ENCODE data around the gene NR3C1. TPM values are rescaled to one million over a fixed set of nuclear protein-coding genes. Genes with fewer than 3 reads are reported as not detected.
A peak's percentile ranks its signal among the peaks of the same experiment; 100 is the strongest.

The NR3C1 gene
- total RNA-seq, 2 experiments from 2014 or later = 52.7 to 55.6 TPM

DNA sequence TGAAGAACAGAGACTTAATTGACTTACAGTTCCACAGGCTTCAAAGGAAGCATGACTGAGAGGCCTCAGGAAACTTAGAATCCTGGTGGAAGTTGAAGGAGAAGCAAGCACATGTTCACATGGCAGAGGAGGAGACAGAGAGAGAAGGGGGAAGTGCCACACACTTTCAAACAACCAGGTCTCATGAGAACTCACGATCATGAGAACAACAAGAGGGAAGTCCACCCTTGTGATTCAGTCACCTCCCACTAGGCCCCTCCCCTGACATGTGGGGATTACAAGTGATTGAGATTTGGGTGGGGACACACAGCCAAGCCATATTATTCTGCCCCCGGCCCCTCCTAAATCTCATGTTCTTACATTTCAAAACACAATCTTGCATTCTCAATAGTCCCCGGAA lies 19.5 kb downstream of the NR3C1 start:
- Mint-ChIP-seq H3K4me3 (no peak overlapping the region), H3K27ac (no peak overlapping the region), H3K4me1 (ENCODE audit: low read depth) (peaks cover 93% of the 10 kb centered on the region), H3K9me3 (peaks cover 27% of the 10 kb centered on the region), H3K36me3 (ENCODE audit: low read depth) (peaks cover 62% of the 10 kb centered on the region), H3K27me3 (no peaks in the 10 kb centered on the region)
- TF ChIP-seq CTCF (IDR thresholded peaks at IDR 0.05) = no peak
- no peak for ATAC-seq
- intact Hi-C loops (cut with micrococcal nuclease) = no loop called here
- peak; percentile 5 for DNase-seq
- ChIA-PET CTCF (no interaction called here), POLR2A (no interaction called here)

- no peaks in the 10 kb centered on the region for H3K27me3 Mint-ChIP-seq
- H3K27ac Mint-ChIP-seq = no peak overlapping the region
- no peak for DNase-seq
- no peak for TF ChIP-seq CTCF (IDR thresholded peaks at IDR 0.05)
- H3K9me3 Mint-ChIP-seq = peaks cover 7% of the 10 kb centered on the region
- ChIA-PET POLR2A (no interaction called here), CTCF (interaction anchor here (1.2 kb wide), 1 partner anchor 25 kb away, joined by 3 read pairs; no protein-coding TSS in a partner anchor)
- H3K36me3 Mint-ChIP-seq (ENCODE audit: low read depth) = peaks cover 45% of the 10 kb centered on the region
- intact Hi-C loops (cut with micrococcal nuclease) = no loop called here
- H3K4me3 Mint-ChIP-seq = no peak overlapping the region
- ATAC-seq = no peak
- peaks cover 90% of the 10 kb centered on the region for H3K4me1 Mint-ChIP-seq (ENCODE audit: low read depth)
These were observed 23.9 kb downstream of the NR3C1 start for GRCh38 chr5:143379606-143380005.

- Mint-ChIP-seq H3K27ac (peak overlapping the region; percentile 8), H3K4me1 (ENCODE audit: low read depth) (peaks cover 81% of the 10 kb centered on the region), H3K36me3 (ENCODE audit: low read depth) (peaks cover 36% of the 10 kb centered on the region), H3K9me3 (peaks cover 2% of the 10 kb centered on the region), H3K4me3 (no peak overlapping the region), H3K27me3 (no peaks in the 10 kb centered on the region)
- intact Hi-C loops (cut with micrococcal nuclease) = no loop called here
- POLR2A ChIA-PET = interaction anchor here (1.4 kb wide), 1 partner anchor 14 kb away, joined by 3 read pairs; no protein-coding TSS in a partner anchor
- DNase-seq (no peak), ATAC-seq (no peak)
- TF ChIP-seq CTCF (IDR thresholded peaks at IDR 0.05) = no peak
- CTCF ChIA-PET = no interaction called here
These were observed 26.3 kb downstream of the NR3C1 start for GRCh38 chr5:143376911-143377813.

DNA sequence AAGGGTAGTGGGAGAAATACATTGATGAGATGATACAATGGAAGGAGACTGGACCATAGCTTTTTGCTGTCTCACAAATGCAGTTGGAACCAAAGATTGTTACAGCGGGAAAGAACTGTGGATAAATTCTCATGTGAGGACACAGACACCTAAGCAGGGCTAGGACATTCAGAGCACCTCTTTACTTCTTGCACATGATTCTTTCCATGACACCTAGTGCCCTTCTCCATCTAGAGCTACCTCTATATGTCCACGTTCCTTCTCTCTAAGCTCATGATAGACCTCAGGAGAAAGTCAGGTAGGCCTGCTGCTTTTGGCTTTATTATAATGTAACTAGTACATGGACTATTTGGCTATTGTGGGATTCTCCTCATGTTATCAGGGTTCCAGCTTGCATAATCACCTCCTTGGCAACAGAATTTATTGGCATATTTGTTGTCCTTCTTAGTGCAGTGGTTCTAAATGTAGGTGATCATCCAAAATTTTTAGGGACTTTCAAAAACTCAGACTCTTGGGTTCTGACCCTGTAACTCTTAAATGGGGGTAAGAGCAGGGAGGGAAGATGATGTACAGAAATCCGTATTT lies 27.2 kb downstream of the NR3C1 start:
- Mint-ChIP-seq H3K4me3 (no peak overlapping the region), H3K36me3 (ENCODE audit: low read depth) (peaks cover 36% of the 10 kb centered on the region), H3K27me3 (no peaks in the 10 kb centered on the region), H3K27ac (no peak overlapping the region), H3K4me1 (ENCODE audit: low read depth) (peaks cover 80% of the 10 kb centered on the region), H3K9me3 (peaks cover 2% of the 10 kb centered on the region)
- ATAC-seq = no peak
- POLR2A ChIA-PET = interaction anchor here (1.4 kb wide), 1 partner anchor 13 kb away, joined by 3 read pairs; no protein-coding TSS in a partner anchor
- TF ChIP-seq CTCF (IDR thresholded peaks at IDR 0.05) = no peak
- no peak for DNase-seq
- intact Hi-C loops (cut with micrococcal nuclease) = no loop called here
- CTCF ChIA-PET = interaction anchor here (0.8 kb wide), 1 partner anchor 628 kb away, joined by 3 read pairs; no protein-coding TSS in a partner anchor
